ENCODE results near the gene ZNF740. TPM values are rescaled to one million over a fixed set of nuclear protein-coding genes. Genes with fewer than 3 reads are reported as not detected.

The ZNF740 gene
- total and polyA plus RNA-seq, 2 of the 8 experiments (the other 6 are each of a cell fraction or from before 2014, with no cell fraction given), result 8.2 to 40.0 TPM

DNA sequence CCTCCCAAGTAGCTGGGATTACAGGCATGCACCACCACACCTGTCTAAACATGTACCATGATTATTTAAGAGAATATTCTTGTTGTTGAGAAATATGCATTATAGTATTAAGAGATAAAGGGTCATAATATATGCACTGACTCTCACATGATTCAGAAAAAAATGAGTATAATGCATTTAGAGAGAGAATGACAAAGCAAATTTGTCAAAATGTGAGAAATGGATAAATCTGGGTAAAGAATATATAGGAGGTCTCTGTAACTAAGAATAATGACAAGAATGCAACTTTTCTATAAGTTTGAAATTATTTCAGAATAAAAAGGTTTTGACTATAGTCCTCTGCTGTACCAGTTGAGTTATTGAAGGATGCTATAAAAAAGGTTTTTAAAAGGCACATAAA, 28.1 kb upstream of the ZNF740 start:
- Histone ChIP-seq H3K4me3 (ENCODE audit: extremely low read depth in 1 of 4, insufficient read depth in 2 of 4, low read depth in 3 of 4, low read length in 4 of 4) (no peak overlapping the region), H3K79me1 (ENCODE audit: low read depth, low read length) (no peaks in the 10 kb centered on the region), H3K23me2 (ENCODE audit: low read depth, low read length) (no peaks in the 10 kb centered on the region), H3K36me3 (ENCODE audit: control insufficient read depth in 2 of 4, insufficient read depth in 4 of 4, low read length in 3 of 4) (no peaks in the 10 kb centered on the region), H4K20me1 (replicated peaks in 1 of 2; ENCODE audit: control insufficient read depth in 1 of 2, insufficient read depth in 2 of 2, low read length in 2 of 2) (no peaks in the 10 kb centered on the region), H3K18ac (ENCODE audit: extremely low read depth, low read length) (no peak overlapping the region), H4K5ac (ENCODE audit: insufficient read length, low read depth, low read length) (no peak overlapping the region), H2AK5ac (ENCODE audit: low read depth, low read length) (no peak overlapping the region), H3K27me3 (replicated peaks in 1 of 4; ENCODE audit: control insufficient read depth in 3 of 4, extremely low read depth in 1 of 4, insufficient read depth in 3 of 4, low read length in 3 of 4) (no peaks in the 10 kb centered on the region; a peak in 1 of 7 replicates), H4K8ac (ENCODE audit: extremely low read depth, insufficient read depth, low read length) (no peak overlapping the region), H2BK15ac (ENCODE audit: low read length) (no peak overlapping the region), H3K4ac (replicated peaks; ENCODE audit: insufficient read length, low read depth, low read length) (no peak overlapping the region), H3K14ac (ENCODE audit: insufficient read length) (no peak overlapping the region), H2BK5ac (ENCODE audit: low read depth, low read length) (no peak overlapping the region), H3K4me1 (replicated peaks in 1 of 4; ENCODE audit: control insufficient read depth in 3 of 4, insufficient read depth in 4 of 4, low read length in 3 of 4) (peaks cover 0 to 2% (median 0%) of the 10 kb centered on the region in 4 experiments; a peak in 2 of 7 replicates), H3K27ac (ENCODE audit: low read depth, low read length) (no peak overlapping the region), H3K9ac (replicated peaks in 1 of 4; ENCODE audit: extremely low read depth in 1 of 4, low read depth in 3 of 4, low read length in 3 of 4) (no peak overlapping the region), H2AFZ (ENCODE audit: low read length) (no peak overlapping the region), H3K9me3 (ENCODE audit: insufficient read depth in 2 of 2, low read depth in 1 of 2, low read length in 1 of 2) (peaks cover 0 to 1% of the 10 kb centered on the region in 2 experiments; a peak in 2 of 4 replicates), H2BK20ac (ENCODE audit: low read length) (no peak overlapping the region), H3K79me2 (ENCODE audit: control insufficient read depth in 1 of 2, insufficient read depth in 2 of 2, low read length in 2 of 2) (no peaks in the 10 kb centered on the region), H2BK120ac (replicated peaks; ENCODE audit: low read depth, low read length) (no peak overlapping the region), H3K56ac (replicated peaks; ENCODE audit: insufficient read length, low read depth, low read length) (no peak overlapping the region), H2BK12ac (ENCODE audit: low read depth, low read length) (no peak overlapping the region), H3K23ac (ENCODE audit: insufficient read length) (no peak overlapping the region), H4K91ac (replicated peaks; ENCODE audit: insufficient read length, low read length) (no peak overlapping the region), H3K4me2 (ENCODE audit: insufficient read depth in 1 of 2, low read depth in 2 of 2, low read length in 2 of 2) (no peak overlapping the region)
- TF ChIP-seq SIN3A (conservative IDR thresholded peaks at IDR 0.05 in 1 of 2, IDR thresholded peaks at IDR 0.05 in 1 of 2; ENCODE audit: low read depth in 1 of 2, low read length in 2 of 2) (no peak), RFX5 (IDR thresholded peaks at IDR 0.05; ENCODE audit: borderline replicate concordance, low read depth, low read length) (no peak), NANOG (IDR thresholded peaks at IDR 0.05; ENCODE audit: insufficient read depth, low read depth, low read length, poor library complexity, severe bottlenecking) (no peak), SP1 (IDR thresholded peaks at IDR 0.05; ENCODE audit: low read depth, low read length) (no peak), CEBPB (IDR thresholded peaks at IDR 0.05; ENCODE audit: low read depth, low read length) (no peak), RXRA (IDR thresholded peaks at IDR 0.05; ENCODE audit: insufficient read depth, low read depth, low read length) (no peak), MAFK (IDR thresholded peaks at IDR 0.05; ENCODE audit: low read depth, low read length) (no peak), TEAD4 (IDR thresholded peaks at IDR 0.05; ENCODE audit: low read depth, low read length) (no peak), POLR2A (IDR thresholded peaks at IDR 0.05; ENCODE audit: control extremely low read depth in 1 of 2, low read depth in 2 of 2, low read length in 2 of 2) (no peak), SUZ12 (IDR thresholded peaks at IDR 0.05; ENCODE audit: low read length) (no peak), RAD21 (IDR thresholded peaks at IDR 0.05 in 1 of 2, conservative IDR thresholded peaks at IDR 0.05 in 1 of 2; ENCODE audit: low read depth in 2 of 2, low read length in 2 of 2) (no peak), SRF (IDR thresholded peaks at IDR 0.05; ENCODE audit: low read depth, low read length) (no peak)
- TF ChIP-seq, protein P1, sequence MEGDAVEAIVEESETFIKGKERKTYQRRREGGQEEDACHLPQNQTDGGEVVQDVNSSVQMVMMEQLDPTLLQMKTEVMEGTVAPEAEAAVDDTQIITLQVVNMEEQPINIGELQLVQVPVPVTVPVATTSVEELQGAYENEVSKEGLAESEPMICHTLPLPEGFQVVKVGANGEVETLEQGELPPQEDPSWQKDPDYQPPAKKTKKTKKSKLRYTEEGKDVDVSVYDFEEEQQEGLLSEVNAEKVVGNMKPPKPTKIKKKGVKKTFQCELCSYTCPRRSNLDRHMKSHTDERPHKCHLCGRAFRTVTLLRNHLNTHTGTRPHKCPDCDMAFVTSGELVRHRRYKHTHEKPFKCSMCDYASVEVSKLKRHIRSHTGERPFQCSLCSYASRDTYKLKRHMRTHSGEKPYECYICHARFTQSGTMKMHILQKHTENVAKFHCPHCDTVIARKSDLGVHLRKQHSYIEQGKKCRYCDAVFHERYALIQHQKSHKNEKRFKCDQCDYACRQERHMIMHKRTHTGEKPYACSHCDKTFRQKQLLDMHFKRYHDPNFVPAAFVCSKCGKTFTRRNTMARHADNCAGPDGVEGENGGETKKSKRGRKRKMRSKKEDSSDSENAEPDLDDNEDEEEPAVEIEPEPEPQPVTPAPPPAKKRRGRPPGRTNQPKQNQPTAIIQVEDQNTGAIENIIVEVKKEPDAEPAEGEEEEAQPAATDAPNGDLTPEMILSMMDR (IDR thresholded peaks at IDR 0.05; ENCODE audit: control extremely low read depth in 1 of 3, insufficient read depth in 1 of 3, low read depth in 1 of 3, low read length in 3 of 3), result no peak
- DNase-seq (ENCODE audit: low read depth in 1 of 2, low spot score in 2 of 2), result no peak
- ChIA-PET POLR2A (ENCODE audit: partially characterized antibody) (interaction anchor here (0.6 kb wide), 1 partner anchor 296 kb away, joined by 3 read pairs; no protein-coding TSS in a partner anchor), CTCF (ENCODE audit: partially characterized antibody) (interaction anchor here (1.7 to 2.2 kb wide), 2 partner anchors 8 to 45 kb away, joined by 4 to 14 read pairs; no protein-coding TSS in a partner anchor)
- FAIRE-seq, result no peak
